LNCAP (cell line): Measurements from ENCODE around the gene NUDT2.

Experiments used
- TF ChIP-seq, protein P1 (sequence below): fragments of 450-650 bp; IDR thresholded peaks from 2 replicates; pipeline ENCODE4 v1.5.1; 2017; ENCODE audit warnings: mild to moderate bottlenecking

Gene NUDT2

DNA sequence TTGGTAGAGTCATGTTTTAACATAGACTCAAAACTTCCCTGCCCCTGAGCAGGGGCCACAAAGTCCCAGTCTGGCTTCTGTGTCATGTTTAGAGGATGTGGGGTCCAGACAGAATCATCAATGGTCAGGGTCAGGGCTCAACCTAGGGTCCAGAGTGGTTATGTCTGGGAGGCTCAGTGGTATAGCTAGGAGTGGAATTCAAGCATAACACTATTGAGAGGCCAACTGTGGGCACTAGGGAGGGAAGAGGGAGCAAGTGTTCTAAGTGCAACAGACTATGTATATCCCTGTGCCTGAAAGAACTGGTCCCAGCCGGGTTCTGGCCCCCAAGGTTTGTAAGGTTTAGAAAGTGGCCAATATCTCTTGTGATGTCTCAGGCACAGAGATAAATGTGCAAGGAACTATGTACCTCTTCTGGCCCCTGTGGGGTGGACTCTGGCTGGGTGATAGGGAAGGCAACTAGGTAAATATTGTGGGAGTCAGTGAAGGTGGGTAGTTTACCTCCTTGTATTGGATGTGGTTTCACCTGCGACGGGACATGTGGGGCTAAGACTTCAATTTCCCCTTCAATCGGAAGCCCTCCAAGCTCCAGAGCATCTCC is 33.3 kb downstream of the NUDT2 start:
- TF ChIP-seq, protein P1, sequence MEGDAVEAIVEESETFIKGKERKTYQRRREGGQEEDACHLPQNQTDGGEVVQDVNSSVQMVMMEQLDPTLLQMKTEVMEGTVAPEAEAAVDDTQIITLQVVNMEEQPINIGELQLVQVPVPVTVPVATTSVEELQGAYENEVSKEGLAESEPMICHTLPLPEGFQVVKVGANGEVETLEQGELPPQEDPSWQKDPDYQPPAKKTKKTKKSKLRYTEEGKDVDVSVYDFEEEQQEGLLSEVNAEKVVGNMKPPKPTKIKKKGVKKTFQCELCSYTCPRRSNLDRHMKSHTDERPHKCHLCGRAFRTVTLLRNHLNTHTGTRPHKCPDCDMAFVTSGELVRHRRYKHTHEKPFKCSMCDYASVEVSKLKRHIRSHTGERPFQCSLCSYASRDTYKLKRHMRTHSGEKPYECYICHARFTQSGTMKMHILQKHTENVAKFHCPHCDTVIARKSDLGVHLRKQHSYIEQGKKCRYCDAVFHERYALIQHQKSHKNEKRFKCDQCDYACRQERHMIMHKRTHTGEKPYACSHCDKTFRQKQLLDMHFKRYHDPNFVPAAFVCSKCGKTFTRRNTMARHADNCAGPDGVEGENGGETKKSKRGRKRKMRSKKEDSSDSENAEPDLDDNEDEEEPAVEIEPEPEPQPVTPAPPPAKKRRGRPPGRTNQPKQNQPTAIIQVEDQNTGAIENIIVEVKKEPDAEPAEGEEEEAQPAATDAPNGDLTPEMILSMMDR = no peak

DNA sequence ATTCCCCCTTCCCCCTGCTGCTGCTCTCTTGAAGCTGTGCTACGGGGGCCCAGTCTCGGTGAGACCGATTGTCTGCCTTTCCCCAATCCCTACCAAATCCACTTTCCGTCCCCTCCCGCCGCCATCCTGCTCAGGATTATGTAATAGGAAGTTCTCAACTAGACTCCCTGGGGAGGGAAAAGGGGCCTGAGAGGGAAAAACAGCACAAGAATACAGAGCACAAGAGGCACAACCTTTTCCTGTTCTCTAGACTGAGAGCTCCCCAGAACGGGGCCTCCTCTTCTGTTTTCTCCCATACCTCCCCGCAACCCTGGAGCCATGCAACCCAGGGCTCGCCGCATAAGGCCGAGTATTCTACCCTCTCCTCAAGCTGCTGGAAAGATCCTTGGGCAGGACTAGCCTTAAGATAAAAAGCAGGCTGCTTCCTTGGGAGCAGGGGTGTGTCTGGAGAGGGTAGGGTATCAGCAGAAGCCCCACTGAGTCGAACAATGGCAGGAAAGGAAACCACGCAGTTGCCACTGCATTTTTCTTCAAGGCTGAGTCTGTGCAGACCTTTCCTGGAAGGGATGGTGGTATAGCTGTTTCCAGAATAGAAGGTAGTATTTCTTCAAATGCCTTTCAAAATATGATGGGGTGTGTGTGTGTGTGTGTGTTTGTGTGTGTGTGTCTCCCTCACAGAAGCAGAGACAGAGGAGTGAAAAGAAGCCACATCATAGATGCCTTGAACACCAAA is 34.4 kb downstream of the NUDT2 start:
- TF ChIP-seq, protein P1 = no peak

DNA sequence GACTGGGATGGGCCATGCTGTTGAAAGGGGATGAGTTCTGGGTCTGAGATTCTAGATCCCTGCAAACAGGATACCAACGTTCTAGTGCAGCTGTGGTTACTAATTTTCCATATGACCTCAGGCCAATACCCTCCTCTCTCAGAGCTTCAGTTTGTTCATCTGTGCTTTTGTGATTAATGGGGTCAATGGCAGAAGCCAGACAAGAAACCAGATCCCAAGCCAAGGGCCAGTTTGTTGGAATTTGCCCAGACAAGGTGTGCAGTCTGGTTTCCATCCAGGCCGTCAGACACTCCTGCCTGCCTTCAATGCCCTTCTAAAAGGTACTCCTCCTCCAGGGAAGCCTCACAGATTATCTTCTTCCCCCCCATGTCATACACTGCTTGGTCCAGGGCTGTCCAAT is 35.9 kb downstream of the NUDT2 start:
- TF ChIP-seq, protein P1 = no peak

DNA sequence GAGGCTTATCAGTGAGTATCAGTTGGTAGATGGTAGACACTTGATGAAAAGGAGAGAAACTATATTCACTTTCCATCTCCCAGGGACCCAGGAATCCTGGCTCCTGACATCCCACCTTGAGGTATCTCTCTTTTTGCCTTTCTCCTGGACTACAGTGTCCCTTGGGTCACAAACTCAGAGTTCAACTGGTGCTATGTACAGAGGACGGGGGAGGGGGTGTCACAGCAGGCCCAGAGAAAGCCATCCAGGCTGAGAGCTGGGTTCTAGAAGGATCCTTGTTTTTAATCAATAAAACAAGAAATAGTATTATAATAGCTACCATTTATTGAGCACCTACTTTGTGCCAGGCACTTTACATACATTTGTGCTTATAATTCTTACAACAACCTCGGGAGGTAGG is 37.0 kb downstream of the NUDT2 start:
- TF ChIP-seq, protein P1 = no peak

DNA sequence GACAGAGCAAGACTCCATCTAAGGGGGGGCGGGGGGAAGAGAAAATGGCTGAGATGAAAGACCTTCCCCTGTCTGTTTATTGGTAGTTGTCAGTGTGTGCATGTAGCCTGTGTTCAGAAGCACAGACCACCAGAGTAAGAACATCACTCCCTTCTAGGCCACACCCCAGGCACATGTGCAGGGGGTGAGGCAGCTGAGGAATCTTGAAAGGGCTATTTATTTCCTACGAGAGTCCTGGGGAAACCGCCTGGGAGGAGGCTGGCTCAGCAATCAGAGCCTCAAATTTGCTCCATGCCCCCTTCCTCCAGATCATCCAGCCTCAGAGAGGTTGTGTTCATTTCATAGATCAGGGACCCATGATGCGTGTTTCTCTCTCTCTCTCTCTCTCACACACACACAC is 40.3 kb downstream of the NUDT2 start:
- TF ChIP-seq, protein P1 = no peak

DNA sequence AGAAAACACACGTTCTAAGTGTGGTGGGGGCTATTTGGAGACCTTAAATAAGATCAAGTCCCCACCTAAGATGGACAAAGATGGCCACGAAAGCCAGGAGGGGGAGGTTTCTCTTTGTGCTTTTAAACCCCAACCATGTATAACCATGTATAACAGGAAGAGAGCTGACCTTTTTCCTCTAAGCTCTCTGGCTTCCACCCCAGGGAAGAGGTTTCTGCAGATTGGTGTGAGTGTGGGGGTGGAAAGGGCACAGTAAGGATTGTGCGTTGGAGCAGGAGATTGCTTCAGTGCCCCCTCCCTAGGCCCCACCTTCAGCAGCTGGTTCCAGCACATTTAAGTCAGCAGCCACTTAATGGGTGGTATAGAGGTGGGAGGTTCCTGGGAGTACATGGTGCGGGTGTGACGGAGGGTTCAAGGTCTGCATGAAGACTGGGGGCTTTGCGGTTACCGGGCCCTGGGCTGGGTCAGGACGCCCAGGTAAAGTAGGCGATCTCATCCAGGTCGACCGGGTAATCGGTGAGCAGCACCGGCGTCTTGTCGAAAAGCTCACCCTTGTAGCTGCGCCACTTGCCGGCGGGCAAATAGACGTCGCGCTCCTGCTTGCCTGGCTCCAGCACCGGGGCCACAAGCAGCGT is 41.1 kb downstream of the NUDT2 start:
- TF ChIP-seq, protein P1 = no peak

DNA sequence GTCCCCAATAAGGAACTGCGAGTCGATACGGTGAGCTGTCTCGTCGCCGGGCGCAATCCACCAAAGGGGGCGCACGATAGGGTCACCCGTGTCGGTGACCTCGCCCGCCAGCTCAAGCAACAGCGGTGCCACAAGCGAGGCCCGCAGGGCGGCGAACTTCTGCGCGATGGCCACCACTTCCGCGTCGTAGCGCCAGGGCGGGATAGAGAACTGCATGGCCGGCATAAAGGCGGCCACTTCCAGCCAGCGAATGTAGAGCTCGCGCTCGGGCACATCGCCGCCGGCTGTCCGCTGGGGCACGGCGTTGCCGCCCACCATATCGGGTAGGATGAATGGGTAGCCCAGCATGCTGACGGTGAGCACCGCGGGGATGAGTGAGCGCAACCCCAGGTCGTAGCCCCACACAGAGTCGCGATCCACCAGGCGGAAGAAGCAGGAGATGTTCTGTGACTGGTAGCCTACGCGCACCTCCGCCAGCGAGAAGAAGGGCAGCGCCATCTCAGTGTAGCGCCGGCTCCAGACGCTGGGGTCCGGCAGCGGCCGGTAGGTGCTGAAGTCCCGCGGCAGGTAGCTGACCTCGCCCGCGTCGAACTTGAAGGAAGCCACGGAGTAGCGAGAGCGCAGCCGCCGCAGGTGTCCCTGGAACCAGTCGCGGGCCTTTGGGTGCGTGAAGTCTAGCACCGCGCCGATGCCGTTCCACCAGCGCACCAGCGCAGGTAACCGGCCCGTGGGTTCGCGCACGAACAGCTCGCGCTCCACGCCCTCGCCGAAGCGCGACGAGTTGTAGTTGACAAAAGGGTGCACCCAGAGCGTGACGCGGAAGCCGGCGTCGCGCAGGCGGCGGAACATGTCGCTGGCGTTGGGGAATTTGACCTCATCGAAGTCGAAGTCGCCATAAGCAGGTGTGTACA is 41.9 kb downstream of the NUDT2 start:
- TF ChIP-seq, protein P1 = no peak
